Gastrocnemius medialis (tissue), 4 donors: ENCODE measurements around the gene LIG4.

Source experiments
- POLR2A ChIP-seq, 2 donors: fragments of 450-650 bp; IDR thresholded peaks; one replicate each; pipeline ENCODE4 v1.6.1; 2017; ENCODE audit warnings: antibody characterized with exemption in 2 of 2, mild to moderate bottlenecking in 2 of 2, moderate library complexity in 2 of 2
- TF ChIP-seq, protein P1 (sequence below), 5 experiments: fragments of 450-650 bp in 3 of 5; fragments of 200-600 bp in 2 of 5; sonication (generic) in 2 of 5; IDR thresholded peaks in 4 of 5; conservative IDR thresholded peaks in 1 of 5; 1 replicate in 4 of 5; 2 replicates in 1 of 5; pipeline ENCODE4 v1.5.1; 2016 to 2019; ENCODE audit warnings: antibody characterized with exemption in 5 of 5, mild to moderate bottlenecking in 3 of 5, moderate library complexity in 3 of 5

DNA sequence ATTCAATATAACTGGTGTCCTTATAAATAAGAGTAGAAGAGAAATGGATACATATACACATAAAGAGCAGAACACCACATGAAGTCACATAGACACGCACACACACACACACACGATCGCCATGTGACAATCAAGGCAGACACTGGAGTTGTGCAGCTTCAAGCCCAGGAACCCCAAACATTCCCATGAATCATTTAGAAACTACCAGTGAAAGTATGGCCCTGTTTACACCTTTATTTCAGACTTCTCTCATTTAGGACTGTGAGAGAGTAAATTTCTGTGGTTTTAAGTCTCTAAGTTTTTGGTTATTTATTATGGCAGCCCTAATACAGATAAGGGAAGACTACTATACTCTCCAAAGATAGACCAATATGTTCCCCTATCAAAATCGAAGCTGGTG lies 33.8 kb upstream of the LIG4 start:
- TF ChIP-seq, protein P1, sequence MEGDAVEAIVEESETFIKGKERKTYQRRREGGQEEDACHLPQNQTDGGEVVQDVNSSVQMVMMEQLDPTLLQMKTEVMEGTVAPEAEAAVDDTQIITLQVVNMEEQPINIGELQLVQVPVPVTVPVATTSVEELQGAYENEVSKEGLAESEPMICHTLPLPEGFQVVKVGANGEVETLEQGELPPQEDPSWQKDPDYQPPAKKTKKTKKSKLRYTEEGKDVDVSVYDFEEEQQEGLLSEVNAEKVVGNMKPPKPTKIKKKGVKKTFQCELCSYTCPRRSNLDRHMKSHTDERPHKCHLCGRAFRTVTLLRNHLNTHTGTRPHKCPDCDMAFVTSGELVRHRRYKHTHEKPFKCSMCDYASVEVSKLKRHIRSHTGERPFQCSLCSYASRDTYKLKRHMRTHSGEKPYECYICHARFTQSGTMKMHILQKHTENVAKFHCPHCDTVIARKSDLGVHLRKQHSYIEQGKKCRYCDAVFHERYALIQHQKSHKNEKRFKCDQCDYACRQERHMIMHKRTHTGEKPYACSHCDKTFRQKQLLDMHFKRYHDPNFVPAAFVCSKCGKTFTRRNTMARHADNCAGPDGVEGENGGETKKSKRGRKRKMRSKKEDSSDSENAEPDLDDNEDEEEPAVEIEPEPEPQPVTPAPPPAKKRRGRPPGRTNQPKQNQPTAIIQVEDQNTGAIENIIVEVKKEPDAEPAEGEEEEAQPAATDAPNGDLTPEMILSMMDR (IDR thresholded peaks at IDR 0.05 in 4 of 5, conservative IDR thresholded peaks at IDR 0.05 in 1 of 5), result no peak
- TF ChIP-seq POLR2A (IDR thresholded peaks at IDR 0.05), result no peak
